Measurements from ENCODE around the gene SYNE1. TPM values are rescaled to one million over a fixed set of nuclear protein-coding genes. Genes with fewer than 3 reads are reported as not detected.

The SYNE1 gene
- total and polyA plus RNA-seq, 8 donors, result 24.4 to 56.2 (median 49.2) TPM

- Histone ChIP-seq H3K9me3 (no peaks in the 10 kb centered on the region), H3K4me1 (no peaks in the 10 kb centered on the region), H3K36me3 (no peaks in the 10 kb centered on the region), H3K4me3 (no peak overlapping the region), H3K27ac (no peak overlapping the region), H3K27me3 (no peaks in the 10 kb centered on the region)
- FAIRE-seq (no peak), ATAC-seq (no peak), DNase-seq (no peak)
- no peak for TF ChIP-seq CTCF (IDR thresholded peaks at IDR 0.05)
- WGBS, 2 donors, result 52 to 77% methylated on average over 3 of the region's 3 CpGs
- intact Hi-C loops (cut with DNase I), result no loop called here
Measured at GRCh38 chr6:152071843-152072242, 565.3 kb downstream of the SYNE1 start.

Other genes with a start within 250 kb of the SYNE1 start
- 1 to 10 TPM in 5 of 6 donors, under 1 TPM in 1; 0.93 to 2.3 (median 1.5) TPM for gene MYCT1, start 60.5 kb upstream of the SYNE1 start, total RNA-seq
- 1 to 10 TPM; 2.0 to 3.2 TPM for gene MYCT1, start 60.5 kb upstream of the SYNE1 start, polyA plus RNA-seq
- gene VIP, start 113.4 kb upstream of the SYNE1 start, total RNA-seq, result 1 to 10 TPM in 2 of 6 donors, under 1 TPM in 3, not detected in 1; 0.12 to 1.9 (median 0.81) TPM
- 10 to 100 TPM in 1 of 2 donors, 1 to 10 TPM in 1; 5.5 to 28.1 TPM for gene VIP, start 113.4 kb upstream of the SYNE1 start, polyA plus RNA-seq